Astrocyte (in vitro differentiated cells and primary cell): ENCODE data around the gene HOMER1. TPM values are rescaled to one million over a fixed set of nuclear protein-coding genes. Genes with fewer than 3 reads are reported as not detected.
A peak's percentile ranks its signal among the peaks of the same experiment; 100 is the strongest.

Experiments used
- DNase-seq: peaks from one replicate; pipeline ENCODE4 v3.0.0-alpha.2; 2010; ENCODE audit warnings: low read depth
- FAIRE-seq: peaks from 2 replicates; lab custom pipeline; 2011; peaks lifted over from hg19 to GRCh38; lab: Jason Lieb, UNC
- H2AFZ ChIP-seq: 2 replicates; pipeline ENCODE4 v1.6.0; 2012; ENCODE audit warnings: low read depth, low read length, inconsistent platforms
- H3K27ac ChIP-seq: 2 replicates; pipeline ENCODE4 v1.5.1; 2011; ENCODE audit warnings: low read depth, low read length, inconsistent platforms
- H3K27me3 ChIP-seq: 2 replicates; pipeline ENCODE4 v1.6.0; 2011; ENCODE audit warnings: low read length, inconsistent platforms; ENCODE audit not compliant: insufficient read depth
- H3K36me3 ChIP-seq: 2 replicates; pipeline ENCODE4 v1.5.1; 2011; ENCODE audit warnings: low read length, inconsistent platforms; ENCODE audit not compliant: insufficient read depth
- H3K4me1 ChIP-seq: 2 replicates; pipeline ENCODE4 v1.5.1; 2011; ENCODE audit warnings: low read length, inconsistent platforms; ENCODE audit not compliant: insufficient read depth
- H3K4me2 ChIP-seq: 2 replicates; pipeline ENCODE4 v1.6.0; 2012; ENCODE audit warnings: low read length, inconsistent platforms
- H3K4me3 ChIP-seq: 2 replicates; pipeline ENCODE4 v1.5.1; 2011; ENCODE audit warnings: low read depth, mild to moderate bottlenecking, low read length, inconsistent platforms; ENCODE audit not compliant: insufficient read depth
- H3K79me2 ChIP-seq: 2 replicates; pipeline ENCODE4 v1.6.0; 2012; ENCODE audit warnings: mild to moderate bottlenecking, low read length, inconsistent platforms; ENCODE audit not compliant: insufficient read depth
- H3K9ac ChIP-seq: 2 replicates; pipeline ENCODE4 v1.6.0; 2012; ENCODE audit warnings: mild to moderate bottlenecking, low read length, inconsistent platforms
- H3K9me3 ChIP-seq: 2 replicates; pipeline ENCODE4 v1.5.1; 2012; ENCODE audit warnings: low read depth, mild to moderate bottlenecking, low read length, inconsistent platforms; ENCODE audit not compliant: insufficient read depth
- H4K20me1 ChIP-seq: 2 replicates; pipeline ENCODE4 v1.6.0; 2012; ENCODE audit warnings: low read length, inconsistent platforms; ENCODE audit not compliant: insufficient read depth
- H3K27ac Mint-ChIP-seq: one replicate; pipeline ENCODE4 v1.8.0; 2021; ENCODE audit warnings: mild to moderate bottlenecking, mixed read lengths; ENCODE audit not compliant: unreplicated experiment
- H3K27me3 Mint-ChIP-seq: one replicate; pipeline ENCODE4 v1.8.0; 2021; ENCODE audit warnings: low read depth, mixed read lengths; ENCODE audit not compliant: unreplicated experiment
- H3K36me3 Mint-ChIP-seq: one replicate; pipeline ENCODE4 v1.8.0; 2021; ENCODE audit warnings: low read depth, mixed read lengths; ENCODE audit not compliant: unreplicated experiment
- H3K4me1 Mint-ChIP-seq: one replicate; pipeline ENCODE4 v1.8.0; 2021; ENCODE audit warnings: low read depth, mixed read lengths; ENCODE audit not compliant: unreplicated experiment
- H3K4me3 Mint-ChIP-seq: one replicate; pipeline ENCODE4 v1.8.0; 2021; ENCODE audit warnings: mild to moderate bottlenecking, moderate library complexity, mixed read lengths; ENCODE audit not compliant: unreplicated experiment
- H3K9me3 Mint-ChIP-seq: one replicate; pipeline ENCODE4 v1.8.0; 2021; ENCODE audit warnings: mild to moderate bottlenecking, mixed read lengths; ENCODE audit not compliant: unreplicated experiment
- CTCF ChIP-seq: IDR thresholded peaks from 2 replicates; pipeline ENCODE4 v1.5.1; 2011; ENCODE audit warnings: low read depth, mild to moderate bottlenecking, inconsistent platforms, low read length, moderate library complexity; ENCODE audit not compliant: insufficient read depth
- EZH2 ChIP-seq: IDR thresholded peaks from 2 replicates; pipeline ENCODE4 v1.6.1; 2012; ENCODE audit warnings: mild to moderate bottlenecking, low read length, inconsistent platforms; ENCODE audit not compliant: insufficient read depth
- total RNA-seq: library from RNA; stranded (reverse); gene quantifications from 2 replicates; pipeline ENCODE4 v1.2.1, GENCODE V29; 2021

Gene HOMER1
- total RNA-seq, 1 donor from 2014 or later, result 26.9 TPM

GRCh38 chr5:79521156-79521555 is 7.2 kb upstream of the HOMER1 start:
- Histone ChIP-seq H4K20me1 (no peaks in the 10 kb centered on the region), H3K27ac (no peak overlapping the region), H3K4me2 (no peak overlapping the region), H3K4me1 (no peaks in the 10 kb centered on the region), H3K9me3 (no peaks in the 10 kb centered on the region), H3K36me3 (no peaks in the 10 kb centered on the region), H3K79me2 (no peaks in the 10 kb centered on the region), H2AFZ (no peak overlapping the region), H3K27me3 (no peaks in the 10 kb centered on the region), H3K4me3 (no peak overlapping the region), H3K9ac (no peak overlapping the region)
- Mint-ChIP-seq H3K36me3 (no peaks in the 10 kb centered on the region), H3K4me1 (peaks cover 2% of the 10 kb centered on the region), H3K27me3 (no peaks in the 10 kb centered on the region), H3K9me3 (no peaks in the 10 kb centered on the region), H3K4me3 (no peak overlapping the region), H3K27ac (no peak overlapping the region)
- no peak for TF ChIP-seq EZH2
- no peak for TF ChIP-seq CTCF
- FAIRE-seq (no peak), DNase-seq (no peak)

GRCh38 chr5:79518718-79519117 is 4.8 kb upstream of the HOMER1 start:
- Histone ChIP-seq H3K4me2 (no peak overlapping the region), H3K9ac (no peak overlapping the region), H3K79me2 (no peaks in the 10 kb centered on the region), H3K27me3 (no peaks in the 10 kb centered on the region), H4K20me1 (no peaks in the 10 kb centered on the region), H3K27ac (no peak overlapping the region), H3K9me3 (no peaks in the 10 kb centered on the region), H3K4me1 (peaks cover 6% of the 10 kb centered on the region), H3K4me3 (no peak overlapping the region), H3K36me3 (no peaks in the 10 kb centered on the region), H2AFZ (no peak overlapping the region)
- H3K4me1 Mint-ChIP-seq, result peaks cover 2% of the 10 kb centered on the region
- H3K27me3 Mint-ChIP-seq, result no peaks in the 10 kb centered on the region
- DNase-seq (peak; percentile 35), FAIRE-seq (no peak)
- H3K27ac Mint-ChIP-seq, result no peak overlapping the region
- no peaks in the 10 kb centered on the region for H3K36me3 Mint-ChIP-seq
- TF ChIP-seq EZH2 (no peak), CTCF (no peak)
- no peaks in the 10 kb centered on the region for H3K9me3 Mint-ChIP-seq
- no peak overlapping the region for H3K4me3 Mint-ChIP-seq

- H3K27ac Mint-ChIP-seq, result no peak overlapping the region
- FAIRE-seq, result no peak
Observed at GRCh38 chr5:79517601-79518000, 3.7 kb upstream of the HOMER1 start.

More at GRCh38 chr5:79517601-79518000, 3.7 kb upstream of the HOMER1 start:
- Histone ChIP-seq H3K9ac (no peak overlapping the region), H3K79me2 (peaks cover 4% of the 10 kb centered on the region), H3K9me3 (no peaks in the 10 kb centered on the region), H2AFZ (no peak overlapping the region), H3K4me2 (no peak overlapping the region), H3K4me1 (peaks cover 9% of the 10 kb centered on the region), H3K27me3 (no peaks in the 10 kb centered on the region), H4K20me1 (peaks cover 5% of the 10 kb centered on the region), H3K36me3 (no peaks in the 10 kb centered on the region), H3K27ac (no peak overlapping the region), H3K4me3 (no peak overlapping the region)
- no peaks in the 10 kb centered on the region for H3K36me3 Mint-ChIP-seq
- peaks cover 2% of the 10 kb centered on the region for H3K4me1 Mint-ChIP-seq
- no peak for TF ChIP-seq EZH2
- no peak for TF ChIP-seq CTCF
- no peaks in the 10 kb centered on the region for H3K9me3 Mint-ChIP-seq
- no peak overlapping the region for H3K4me3 Mint-ChIP-seq
- H3K27me3 Mint-ChIP-seq, result no peaks in the 10 kb centered on the region
- no peak for DNase-seq
